Transverse colon (tissue), 4 donors: Measurements from ENCODE around the gene VPS33A. TPM values are rescaled to one million over a fixed set of nuclear protein-coding genes. Genes with fewer than 3 reads are reported as not detected.
A peak's percentile ranks its signal among the peaks of the same experiment; 100 is the strongest.
"Not testable (repeated sequence)": the region's sequence is repeated elsewhere in the genome, so short reads cannot be mapped to it uniquely, and the experiment has no call there.

Experiments used
- DNase-seq: peaks from one replicate; pipeline ENCODE4 v3.0.0-alpha.2; 2019
- H3K27ac ChIP-seq, 4 donors: fragments of 200-600 bp; sonication (generic); 2 replicates each; pipeline ENCODE4 v1.5.1; 2016 to 2018; ENCODE audit warnings: inconsistent platforms in 4 of 4
- H3K27me3 ChIP-seq: fragments of 200-600 bp; sonication (generic); 2 replicates; pipeline ENCODE4 v1.5.1; 2017; ENCODE audit warnings: inconsistent platforms
- H3K36me3 ChIP-seq, 4 donors: fragments of 200-600 bp; sonication (generic); 2 replicates each; pipeline ENCODE4 v1.5.1; 2017 to 2019; ENCODE audit warnings: inconsistent platforms in 4 of 4
- H3K4me1 ChIP-seq, 4 donors: fragments of 200-600 bp; sonication (generic); 2 replicates each; pipeline ENCODE4 v1.5.1; 2017 to 2020; ENCODE audit warnings: inconsistent platforms in 4 of 4
- H3K4me3 ChIP-seq, 4 donors: fragments of 200-600 bp; sonication (generic); 1 replicate in 1 of 4; 2 replicates in 3 of 4; pipeline versions ENCODE4 v1.5.1 to v1.6.1; 2017 to 2019; ENCODE audit warnings: inconsistent platforms in 4 of 4
- H3K9me3 ChIP-seq, 2 donors: fragments of 200-600 bp; sonication (generic); 2 replicates each; pipeline ENCODE4 v1.5.1; 2017 to 2019; ENCODE audit warnings: inconsistent platforms in 2 of 2
- CTCF ChIP-seq, 5 experiments: fragments of 200-600 bp in 3 of 5; fragments of 450-650 bp in 2 of 5; sonication (generic) in 3 of 5; IDR thresholded peaks; 1 replicate in 2 of 5; 2 replicates in 3 of 5; pipeline ENCODE4 v1.5.1; 2016 to 2017; ENCODE audit warnings: antibody characterized with exemption in 5 of 5, inconsistent platforms in 3 of 5, mild to moderate bottlenecking in 2 of 5, moderate library complexity in 1 of 5
- EP300 ChIP-seq: sonication (generic); formaldehyde crosslinking; IDR thresholded peaks from one replicate; pipeline ENCODE4 v1.6.1; 2017; ENCODE audit warnings: antibody characterized with exemption, low read depth
- POLR2A ChIP-seq: fragments of 450-650 bp; IDR thresholded peaks from one replicate; pipeline ENCODE4 v1.6.1; 2016; ENCODE audit warnings: antibody characterized with exemption, mild to moderate bottlenecking, moderate library complexity
- POLR2AphosphoS5 ChIP-seq, 3 donors: sonication (generic); formaldehyde crosslinking; IDR thresholded peaks; one replicate each; pipeline ENCODE4 v1.6.1; 2016; ENCODE audit warnings: antibody characterized with exemption in 3 of 3
- WGBS, 2 donors: methylation state at CpG; one replicate each; pipeline ENCODE4 v1.1.5; 2018; ENCODE audit warnings: low coverage in 1 of 2; 5-methylcytosine and 5-hydroxymethylcytosine counted together
- in situ Hi-C, 4 donors: fragments of 200-750 bp; cut with MboI; loops; one replicate each; pipeline versions ENCODE4 v1.15.0 to v1.15.1; 2017; ENCODE audit warnings: low sequenced_read_pairs in 3 of 4, low pct_ligation_motif_present in 1 of 4, low pct_unique_long_range_greater_than_20kb in 1 of 4
- intact Hi-C: fragments of 100-400 bp; cut with DNase I; formaldehyde crosslinking; loops from one replicate; pipeline ENCODE4 v1.15.1; 2023; ENCODE audit warnings: low total_unique reads
- total RNA-seq, 4 donors: library from RNA; depleted of rRNA; stranded (reverse); fragments of >200 nt; gene quantifications; one replicate each; pipeline ENCODE4 v1.1.0, GENCODE V29; 2016

Gene VPS33A
- total RNA-seq, 4 donors from 2014 or later: 2.2 to 18.7 (median 16.3) TPM

GRCh38 chr12:122204167-122205052, 61.9 kb downstream of the VPS33A start:
- TF ChIP-seq EP300 (no peak), POLR2A (no peak), CTCF (IDR thresholded peaks at IDR 0.05) (no peak), POLR2AphosphoS5 (IDR thresholded peaks at IDR 0.05) (no peak)
- peaks cover 0 to 22% (median 19%) of the 10 kb centered on the region in 4 donors for H3K4me1 ChIP-seq
- in situ Hi-C loops: no loop called here
- peaks cover 0 to 14% (median 3%) of the 10 kb centered on the region in 4 donors for H3K36me3 ChIP-seq
- WGBS, 2 donors: 27% methylated on average over 32 of the region's 71 CpGs; no CpG with 5 or more reads in 1 of the 2 donors
- intact Hi-C loops: no loop called here
- H3K27ac ChIP-seq: no peak overlapping the region
- H3K27me3 ChIP-seq: peaks cover 64% of the 10 kb centered on the region
- peak overlapping the region in 3 of 4 donors; percentile 34 to 78 (median 57) for H3K4me3 ChIP-seq
- DNase-seq: no peak
- H3K9me3 ChIP-seq: no peaks in the 10 kb centered on the region

GRCh38 chr12:122203301-122204166, 62.8 kb downstream of the VPS33A start, which contains the start of gene B3GNT4:
B3GNT4 (plus strand) TSS chr12:122203709; CDS start chr12:122204619, 910 bp downstream.
- H3K9me3 ChIP-seq: no peaks in the 10 kb centered on the region
- DNase-seq: peak; percentile 77
- H3K27me3 ChIP-seq: peaks cover 73% of the 10 kb centered on the region
- WGBS, 2 donors: 0% methylated on average over 88 of the region's 104 CpGs; no CpG with 5 or more reads in 1 of the 2 donors
- H3K4me3 ChIP-seq: peak within 1 kb of the TSS; percentile 34 to 78 (median 49)
- H3K36me3 ChIP-seq: peaks cover 0 to 11% (median 3%) of the 10 kb centered on the region in 4 donors
- TF ChIP-seq POLR2A: no peak
- no peak for TF ChIP-seq EP300
- TF ChIP-seq POLR2AphosphoS5 (IDR thresholded peaks at IDR 0.05): no peak
- TF ChIP-seq CTCF (IDR thresholded peaks at IDR 0.05): no peak
- in situ Hi-C loops (no loop called here), intact Hi-C loops (no loop called here)
- no peak within 1 kb of the TSS for H3K27ac ChIP-seq
- H3K4me1 ChIP-seq: peaks cover 0 to 22% (median 19%) of the 10 kb centered on the region in 4 donors

- H3K27me3 ChIP-seq: peaks cover 80% of the 10 kb centered on the region
- H3K4me1 ChIP-seq: peaks cover 0 to 22% (median 19%) of the 10 kb centered on the region in 4 donors
- H3K9me3 ChIP-seq, intact Hi-C loops, in situ Hi-C loops, H3K27ac ChIP-seq, H3K36me3 ChIP-seq, DNase-seq: not testable (repeated sequence)
- H3K4me3 ChIP-seq: peak overlapping the region; percentile 34 to 78 (median 49)
- 75 to 78% methylated on average over 11 to 19 of the region's 19 CpGs for WGBS, 2 donors
These were observed 63.5 kb downstream of the VPS33A start for GRCh38 chr12:122202811-122203210.

- TF ChIP-seq POLR2A (no peak), CTCF (IDR thresholded peaks at IDR 0.05) (no peak), POLR2AphosphoS5 (IDR thresholded peaks at IDR 0.05) (no peak), EP300 (no peak)
- no peak for DNase-seq
- Histone ChIP-seq H3K9me3 (no peaks in the 10 kb centered on the region), H3K4me1 (peaks cover 0 to 22% (median 19%) of the 10 kb centered on the region in 4 donors), H3K27ac (no peak overlapping the region), H3K27me3 (peaks cover 86% of the 10 kb centered on the region), H3K4me3 (no peak overlapping the region), H3K36me3 (no peaks in the 10 kb centered on the region)
- 92 to 94% methylated on average over 1 to 6 of the region's 6 CpGs for WGBS, 2 donors
- intact Hi-C loops: no loop called here
- in situ Hi-C loops: no loop called here
These were observed 64.3 kb downstream of the VPS33A start for GRCh38 chr12:122202017-122202416.
